ENCODE results near the gene KCNJ15.

The KCNJ15 gene

GRCh38 chr21:38267991-38268863, 11.4 kb downstream of the KCNJ15 start:
- Histone ChIP-seq H3K4me3 (ENCODE audit: low read depth, low read length) (no peak overlapping the region), H3K27ac (ENCODE audit: low read depth, low read length) (no peak overlapping the region), H3K9ac (ENCODE audit: low read depth, low read length) (no peak overlapping the region), H3K4me1 (ENCODE audit: control insufficient read depth, insufficient read depth, low read length) (0 out of 2 replicates have a peak, but pooled peaks cover 6% of the 10 kb centered on the region), H3K27me3 (ENCODE audit: control insufficient read depth, insufficient read depth, low read length) (no peaks in the 10 kb centered on the region), H3K36me3 (ENCODE audit: control insufficient read depth, insufficient read depth, low read length) (no peaks in the 10 kb centered on the region), H3K9me3 (ENCODE audit: control insufficient read depth, insufficient read depth, low read length) (no peaks in the 10 kb centered on the region)

DNA sequence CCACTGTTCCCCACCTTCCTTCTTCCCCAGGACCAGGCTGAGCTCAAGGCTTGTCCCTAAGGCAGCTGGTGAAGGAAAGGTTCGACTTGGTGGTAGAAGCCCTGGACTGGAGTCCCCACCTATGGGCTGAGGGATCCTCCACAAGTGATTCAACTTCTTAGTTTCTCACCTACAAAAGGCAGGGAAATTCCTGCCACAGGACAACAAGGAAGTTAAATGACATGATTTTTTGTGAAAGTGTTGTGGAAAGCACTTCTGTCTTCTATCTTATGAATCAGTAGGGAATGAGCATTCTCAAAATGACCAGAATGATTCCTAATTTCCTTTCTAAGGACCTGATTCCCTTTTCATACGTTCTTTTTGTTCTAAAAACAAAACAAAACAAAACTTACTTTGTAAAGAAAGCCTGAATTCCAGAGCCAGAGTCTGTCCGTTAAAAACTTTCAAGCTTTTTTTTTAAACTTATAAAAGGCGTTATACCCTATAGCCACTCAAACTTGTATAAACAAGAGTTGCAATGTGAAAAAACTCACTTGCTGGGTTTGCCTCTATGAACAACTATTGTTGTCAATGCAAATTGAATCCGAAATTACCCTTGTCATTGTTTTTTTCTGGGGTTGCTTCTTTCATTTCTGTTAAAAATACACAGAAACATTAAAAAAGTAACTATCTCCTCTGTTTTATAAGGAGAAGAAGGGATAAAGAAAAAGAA, 12.2 kb downstream of the KCNJ15 start:
- Histone ChIP-seq H3K4me1 (ENCODE audit: control insufficient read depth, insufficient read depth, low read length) (0 out of 2 replicates have a peak, but pooled peaks cover 6% of the 10 kb centered on the region), H3K9me3 (ENCODE audit: control insufficient read depth, insufficient read depth, low read length) (no peaks in the 10 kb centered on the region), H3K9ac (ENCODE audit: low read depth, low read length) (no peak overlapping the region), H3K27me3 (ENCODE audit: control insufficient read depth, insufficient read depth, low read length) (no peaks in the 10 kb centered on the region), H3K36me3 (ENCODE audit: control insufficient read depth, insufficient read depth, low read length) (no peaks in the 10 kb centered on the region), H3K27ac (ENCODE audit: low read depth, low read length) (no peak overlapping the region), H3K4me3 (ENCODE audit: low read depth, low read length) (no peak overlapping the region)

GRCh38 chr21:38269576-38269936, 12.8 kb downstream of the KCNJ15 start:
- Histone ChIP-seq H3K27ac (ENCODE audit: low read depth, low read length) (no peak overlapping the region), H3K4me1 (ENCODE audit: control insufficient read depth, insufficient read depth, low read length) (0 out of 2 replicates have a peak, but pooled peaks cover 6% of the 10 kb centered on the region), H3K4me3 (ENCODE audit: low read depth, low read length) (no peak overlapping the region), H3K9me3 (ENCODE audit: control insufficient read depth, insufficient read depth, low read length) (no peaks in the 10 kb centered on the region), H3K9ac (ENCODE audit: low read depth, low read length) (no peak overlapping the region), H3K27me3 (ENCODE audit: control insufficient read depth, insufficient read depth, low read length) (no peaks in the 10 kb centered on the region), H3K36me3 (ENCODE audit: control insufficient read depth, insufficient read depth, low read length) (no peaks in the 10 kb centered on the region)

- no peak overlapping the region for H3K4me3 ChIP-seq (ENCODE audit: low read depth, low read length)
- no peak overlapping the region for H3K27ac ChIP-seq (ENCODE audit: low read depth, low read length)
- no peaks in the 10 kb centered on the region for H3K36me3 ChIP-seq (ENCODE audit: control insufficient read depth, insufficient read depth, low read length)
- no peak overlapping the region for H3K9ac ChIP-seq (ENCODE audit: low read depth, low read length)
- H3K4me1 ChIP-seq (ENCODE audit: control insufficient read depth, insufficient read depth, low read length) = 0 out of 2 replicates have a peak, but pooled peaks cover 6% of the 10 kb centered on the region
- no peaks in the 10 kb centered on the region for H3K27me3 ChIP-seq (ENCODE audit: control insufficient read depth, insufficient read depth, low read length)
- H3K9me3 ChIP-seq (ENCODE audit: control insufficient read depth, insufficient read depth, low read length) = no peaks in the 10 kb centered on the region
Observed at GRCh38 chr21:38272215-38272614, 15.4 kb downstream of the KCNJ15 start.

DNA sequence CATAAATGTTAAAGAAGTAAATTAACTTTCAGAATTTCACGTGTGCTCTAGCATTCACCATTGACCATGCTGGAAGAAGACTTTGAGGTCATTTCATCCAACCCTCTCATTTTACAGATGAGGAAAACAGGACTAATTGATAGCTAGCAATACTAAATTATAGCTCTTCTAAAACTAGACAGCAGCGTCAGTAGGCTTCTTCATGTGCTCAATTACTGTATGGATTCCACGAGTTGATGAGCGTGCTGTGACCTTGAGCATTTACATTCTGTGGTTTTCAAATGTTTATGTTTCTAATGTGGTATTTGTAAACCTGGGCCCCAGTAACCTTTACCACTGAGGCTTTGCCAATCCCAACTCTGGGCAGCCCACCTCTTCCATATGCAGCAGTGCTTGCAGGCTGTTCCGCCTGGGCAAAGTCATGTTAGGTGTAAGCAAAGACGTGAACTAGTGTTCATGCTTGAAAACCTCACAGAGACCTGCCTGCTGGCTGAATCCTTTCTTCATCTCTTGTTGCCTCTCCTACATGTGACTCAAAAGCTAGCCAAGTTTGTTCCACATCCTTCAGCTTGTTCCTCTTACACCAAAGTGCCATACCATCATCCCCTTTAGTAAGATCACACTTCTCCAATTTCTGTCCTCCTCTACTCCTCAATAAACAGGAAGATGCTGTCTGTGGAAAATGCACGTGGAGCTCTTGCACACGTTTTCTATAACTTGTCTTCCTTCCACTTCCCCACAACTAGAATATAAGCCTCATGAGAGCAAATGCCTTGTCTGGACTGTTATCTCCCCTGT, 17.2 kb downstream of the KCNJ15 start:
- no peaks in the 10 kb centered on the region for H3K36me3 ChIP-seq (ENCODE audit: control insufficient read depth, insufficient read depth, low read length)
- no peaks in the 10 kb centered on the region for H3K9me3 ChIP-seq (ENCODE audit: control insufficient read depth, insufficient read depth, low read length)
- no peak overlapping the region for H3K9ac ChIP-seq (ENCODE audit: low read depth, low read length)
- no peaks in the 10 kb centered on the region for H3K27me3 ChIP-seq (ENCODE audit: control insufficient read depth, insufficient read depth, low read length)
- H3K4me1 ChIP-seq (ENCODE audit: control insufficient read depth, insufficient read depth, low read length) = 0 out of 2 replicates have a peak, but pooled peaks cover 1% of the 10 kb centered on the region
- no peak overlapping the region for H3K4me3 ChIP-seq (ENCODE audit: low read depth, low read length)
- no peak overlapping the region for H3K27ac ChIP-seq (ENCODE audit: low read depth, low read length)

- Histone ChIP-seq H3K9ac (ENCODE audit: low read depth, low read length) (no peak overlapping the region), H3K27me3 (ENCODE audit: control insufficient read depth, insufficient read depth, low read length) (no peaks in the 10 kb centered on the region), H3K4me3 (ENCODE audit: low read depth, low read length) (no peak overlapping the region), H3K27ac (ENCODE audit: low read depth, low read length) (no peak overlapping the region), H3K9me3 (ENCODE audit: control insufficient read depth, insufficient read depth, low read length) (no peaks in the 10 kb centered on the region), H3K4me1 (ENCODE audit: control insufficient read depth, insufficient read depth, low read length) (peaks cover 7% of the 10 kb centered on the region), H3K36me3 (ENCODE audit: control insufficient read depth, insufficient read depth, low read length) (no peaks in the 10 kb centered on the region)
Observed at GRCh38 chr21:38277501-38278131, 20.8 kb downstream of the KCNJ15 start.

GRCh38 chr21:38280454-38280853, 23.7 kb downstream of the KCNJ15 start:
- Histone ChIP-seq H3K27me3 (ENCODE audit: control insufficient read depth, insufficient read depth, low read length) (no peaks in the 10 kb centered on the region), H3K36me3 (ENCODE audit: control insufficient read depth, insufficient read depth, low read length) (no peaks in the 10 kb centered on the region), H3K4me3 (ENCODE audit: low read depth, low read length) (no peak overlapping the region), H3K4me1 (ENCODE audit: control insufficient read depth, insufficient read depth, low read length) (peaks cover 7% of the 10 kb centered on the region), H3K9ac (ENCODE audit: low read depth, low read length) (no peak overlapping the region), H3K9me3 (ENCODE audit: control insufficient read depth, insufficient read depth, low read length) (no peaks in the 10 kb centered on the region), H3K27ac (ENCODE audit: low read depth, low read length) (no peak overlapping the region)

GRCh38 chr21:38280867-38281266, 24.1 kb downstream of the KCNJ15 start:
- no peak overlapping the region for H3K9ac ChIP-seq (ENCODE audit: low read depth, low read length)
- H3K4me1 ChIP-seq (ENCODE audit: control insufficient read depth, insufficient read depth, low read length) = peaks cover 7% of the 10 kb centered on the region
- H3K36me3 ChIP-seq (ENCODE audit: control insufficient read depth, insufficient read depth, low read length) = no peaks in the 10 kb centered on the region
- H3K27me3 ChIP-seq (ENCODE audit: control insufficient read depth, insufficient read depth, low read length) = no peaks in the 10 kb centered on the region
- H3K27ac ChIP-seq (ENCODE audit: low read depth, low read length) = no peak overlapping the region
- H3K4me3 ChIP-seq (ENCODE audit: low read depth, low read length) = no peak overlapping the region
- H3K9me3 ChIP-seq (ENCODE audit: control insufficient read depth, insufficient read depth, low read length) = no peaks in the 10 kb centered on the region

GRCh38 chr21:38282921-38283320, 26.1 kb downstream of the KCNJ15 start:
- no peaks in the 10 kb centered on the region for H3K36me3 ChIP-seq (ENCODE audit: control insufficient read depth, insufficient read depth, low read length)
- H3K9me3 ChIP-seq (ENCODE audit: control insufficient read depth, insufficient read depth, low read length) = no peaks in the 10 kb centered on the region
- no peak overlapping the region for H3K4me3 ChIP-seq (ENCODE audit: low read depth, low read length)
- H3K9ac ChIP-seq (ENCODE audit: low read depth, low read length) = no peak overlapping the region
- peaks cover 7% of the 10 kb centered on the region for H3K4me1 ChIP-seq (ENCODE audit: control insufficient read depth, insufficient read depth, low read length)
- no peaks in the 10 kb centered on the region for H3K27me3 ChIP-seq (ENCODE audit: control insufficient read depth, insufficient read depth, low read length)
- no peak overlapping the region for H3K27ac ChIP-seq (ENCODE audit: low read depth, low read length)

- Histone ChIP-seq H3K4me1 (ENCODE audit: control insufficient read depth, insufficient read depth, low read length) (peaks cover 7% of the 10 kb centered on the region), H3K27ac (ENCODE audit: low read depth, low read length) (no peak overlapping the region), H3K9ac (ENCODE audit: low read depth, low read length) (no peak overlapping the region), H3K27me3 (ENCODE audit: control insufficient read depth, insufficient read depth, low read length) (no peaks in the 10 kb centered on the region), H3K9me3 (ENCODE audit: control insufficient read depth, insufficient read depth, low read length) (no peaks in the 10 kb centered on the region), H3K36me3 (ENCODE audit: control insufficient read depth, insufficient read depth, low read length) (no peaks in the 10 kb centered on the region), H3K4me3 (ENCODE audit: low read depth, low read length) (no peak overlapping the region)
Observed at GRCh38 chr21:38284216-38284615, 27.4 kb downstream of the KCNJ15 start.
